Suppressor macrophage treated with lipopolysaccharide for 4 hours (primary cell): ENCODE results near the gene SORCS2.

Experiments
- DNase-seq: peaks from one replicate; pipeline ENCODE4 v3.0.0-alpha.2; 2020

SORCS2 gene

GRCh38 chr4:7498446-7499200 lies 306.3 kb downstream of the SORCS2 start:
- DNase-seq: no peak

GRCh38 chr4:7499661-7500060 lies 307.3 kb downstream of the SORCS2 start:
- DNase-seq: no peak

GRCh38 chr4:7500404-7500803 lies 308.1 kb downstream of the SORCS2 start:
- no peak for DNase-seq

GRCh38 chr4:7501314-7501713 lies 309.0 kb downstream of the SORCS2 start:
- DNase-seq: no peak

- no peak for DNase-seq
Observed at GRCh38 chr4:7501873-7502272, 309.5 kb downstream of the SORCS2 start.

- DNase-seq: no peak
Observed at GRCh38 chr4:7503559-7504249, 311.4 kb downstream of the SORCS2 start.

GRCh38 chr4:7505116-7505900 lies 313.0 kb downstream of the SORCS2 start:
- DNase-seq: no peak

- DNase-seq: no peak
Observed at GRCh38 chr4:7506119-7506518, 313.8 kb downstream of the SORCS2 start.

- no peak for DNase-seq
Observed at GRCh38 chr4:7506572-7506971, 314.2 kb downstream of the SORCS2 start.

- DNase-seq: no peak
Observed at GRCh38 chr4:7507381-7507780, 315.0 kb downstream of the SORCS2 start.

- DNase-seq: no peak
Observed at GRCh38 chr4:7510066-7510465, 317.7 kb downstream of the SORCS2 start.

GRCh38 chr4:7510538-7510937 lies 318.2 kb downstream of the SORCS2 start:
- no peak for DNase-seq

- DNase-seq: no peak
Observed at GRCh38 chr4:7511525-7511924, 319.2 kb downstream of the SORCS2 start.

GRCh38 chr4:7512428-7512827 lies 320.1 kb downstream of the SORCS2 start:
- DNase-seq: no peak

- DNase-seq: no peak
Observed at GRCh38 chr4:7512946-7513345, 320.6 kb downstream of the SORCS2 start.

GRCh38 chr4:7513671-7514070 lies 321.3 kb downstream of the SORCS2 start:
- no peak for DNase-seq

- DNase-seq: no peak
Observed at GRCh38 chr4:7514281-7514680, 321.9 kb downstream of the SORCS2 start.

- DNase-seq: no peak
Observed at GRCh38 chr4:7514789-7515188, 322.5 kb downstream of the SORCS2 start.

GRCh38 chr4:7515390-7515902 lies 323.1 kb downstream of the SORCS2 start:
- DNase-seq: no peak

- no peak for DNase-seq
Observed at GRCh38 chr4:7516096-7516772, 323.9 kb downstream of the SORCS2 start.

- DNase-seq: no peak
Observed at GRCh38 chr4:7516773-7517144, 324.4 kb downstream of the SORCS2 start.

- DNase-seq: no peak
Observed at GRCh38 chr4:7518871-7519637, 326.7 kb downstream of the SORCS2 start.
